GM21390 (cell line): ENCODE measurements around the gene GNAS.
"Not testable (repeated sequence)": the region's sequence is repeated elsewhere in the genome, so short reads cannot be mapped to it uniquely, and the experiment has no call there.

Source experiments
- ATAC-seq: cut with Tn5 transposase; IDR thresholded peaks from one replicate; pipeline ENCODE4 v1.9.1; 2021; ENCODE audit not compliant: unreplicated experiment

GNAS gene

DNA sequence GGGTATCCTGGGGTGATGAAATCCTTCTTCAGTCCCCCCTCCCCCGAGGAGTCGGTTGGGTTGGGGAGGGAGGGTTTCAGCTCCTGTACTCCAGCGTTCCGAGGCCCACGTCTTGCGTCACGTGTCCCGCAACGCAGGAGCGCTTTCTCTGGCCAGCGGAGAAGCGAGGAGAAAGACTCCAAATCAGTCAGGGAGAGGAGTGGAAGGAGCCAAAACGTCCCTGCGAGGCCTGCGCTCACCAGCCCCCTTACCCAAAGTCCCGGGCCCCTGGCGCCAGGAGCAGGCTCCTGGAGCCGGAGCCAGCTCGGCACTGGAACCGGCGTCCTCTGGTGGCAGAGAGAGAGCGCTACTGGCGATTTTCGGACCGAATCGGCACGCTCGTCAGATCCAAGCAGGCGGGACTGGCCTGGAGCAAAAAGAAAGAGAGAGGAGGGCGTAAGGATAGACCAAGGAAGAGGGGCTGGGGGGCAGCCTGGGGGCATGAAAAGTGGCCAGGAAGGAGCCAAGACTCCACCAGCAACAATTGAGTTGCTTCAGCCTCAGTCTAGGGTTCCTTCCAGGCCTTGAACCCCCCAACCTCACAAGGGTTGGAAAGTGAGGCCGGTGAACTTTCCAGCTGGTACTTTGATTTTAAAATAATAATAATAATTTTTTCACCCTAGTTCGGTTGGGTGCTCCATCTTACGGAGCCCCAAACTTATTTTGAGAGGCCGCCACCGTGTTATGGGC lies at the start of gene GNAS:
GNAS (plus strand) TSS at position 174 of the 729 bp plus-strand sequence.
- ATAC-seq: no peak

- ATAC-seq: no peak
Observed at GRCh38 chr20:58803533-58803932, 49.0 kb upstream of the GNAS start.

GRCh38 chr20:58807801-58808200 lies 44.7 kb upstream of the GNAS start:
- no peak for ATAC-seq

GRCh38 chr20:58808271-58809046 lies 44.1 kb upstream of the GNAS start:
- ATAC-seq: no peak

GRCh38 chr20:58810116-58810878 lies 42.2 kb upstream of the GNAS start:
- ATAC-seq: no peak

GRCh38 chr20:58810879-58811250 lies 41.7 kb upstream of the GNAS start:
- ATAC-seq: no peak

- no peak for ATAC-seq
Observed at GRCh38 chr20:58811334-58811733, 41.2 kb upstream of the GNAS start.

DNA sequence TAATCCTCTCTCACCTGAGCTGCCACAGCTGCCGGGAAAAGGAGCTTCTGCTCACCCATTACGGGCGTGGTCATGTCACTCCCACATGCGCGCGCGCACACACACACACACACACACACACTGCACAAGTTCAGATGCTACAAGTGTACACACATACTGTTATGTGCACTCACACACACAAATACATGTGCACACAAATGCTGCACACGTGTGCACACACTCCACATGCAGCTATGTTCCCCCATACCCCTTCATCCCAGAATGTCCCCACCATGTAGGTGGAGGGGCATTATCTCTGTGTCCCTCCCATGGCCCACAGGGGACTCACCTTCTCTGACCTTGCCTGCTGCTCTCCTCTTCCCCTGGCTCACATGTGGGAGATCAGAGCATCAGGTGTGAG lies 39.1 kb upstream of the GNAS start:
- no peak for ATAC-seq

GRCh38 chr20:58815448-58815847 lies 37.1 kb upstream of the GNAS start:
- no peak for ATAC-seq

- ATAC-seq: no peak
Observed at GRCh38 chr20:58816051-58816450, 36.5 kb upstream of the GNAS start.

GRCh38 chr20:58816957-58817651 lies 35.4 kb upstream of the GNAS start:
- no peak for ATAC-seq

DNA sequence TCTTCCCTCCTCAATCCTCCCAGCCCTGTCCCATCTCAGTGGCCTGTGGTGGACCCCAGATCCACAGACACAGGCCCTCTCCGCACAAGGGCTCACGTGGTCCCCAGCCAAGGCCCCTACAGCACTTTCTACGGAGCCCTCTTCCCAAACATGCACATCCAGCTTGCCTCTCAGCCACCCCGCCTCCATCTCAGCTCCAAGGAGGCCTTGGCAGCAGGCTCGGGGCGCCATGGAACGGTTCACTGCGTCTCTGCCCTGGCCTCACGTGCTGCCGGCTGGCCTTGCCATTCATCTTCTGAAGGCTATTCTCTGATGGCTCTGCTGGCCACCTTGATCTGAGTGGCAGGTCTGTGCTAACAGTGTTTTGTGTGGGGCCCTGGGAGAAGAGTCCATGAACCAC lies 34.8 kb upstream of the GNAS start:
- ATAC-seq: no peak

GRCh38 chr20:58818586-58819285 lies 33.8 kb upstream of the GNAS start:
- ATAC-seq: no peak

DNA sequence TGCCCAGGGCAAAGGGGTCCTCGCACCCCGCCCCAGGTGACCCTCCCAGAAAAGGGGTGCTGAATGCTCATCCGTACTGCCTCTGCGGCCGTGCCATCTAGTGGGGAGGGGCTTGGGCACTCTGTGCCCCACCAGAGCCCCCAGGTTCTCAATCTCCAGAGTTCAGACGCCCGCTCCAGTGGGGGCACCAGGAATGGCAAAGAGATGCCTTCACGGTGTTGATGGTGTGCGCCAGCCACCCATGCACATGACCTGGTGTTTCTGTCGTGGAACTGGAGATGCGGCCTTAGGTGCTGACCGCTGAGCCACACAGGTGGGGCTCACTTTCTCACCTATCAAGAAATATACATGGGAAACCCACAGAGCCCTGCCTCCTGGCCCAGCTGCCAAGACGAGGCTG lies 32.6 kb upstream of the GNAS start:
- ATAC-seq: no peak

DNA sequence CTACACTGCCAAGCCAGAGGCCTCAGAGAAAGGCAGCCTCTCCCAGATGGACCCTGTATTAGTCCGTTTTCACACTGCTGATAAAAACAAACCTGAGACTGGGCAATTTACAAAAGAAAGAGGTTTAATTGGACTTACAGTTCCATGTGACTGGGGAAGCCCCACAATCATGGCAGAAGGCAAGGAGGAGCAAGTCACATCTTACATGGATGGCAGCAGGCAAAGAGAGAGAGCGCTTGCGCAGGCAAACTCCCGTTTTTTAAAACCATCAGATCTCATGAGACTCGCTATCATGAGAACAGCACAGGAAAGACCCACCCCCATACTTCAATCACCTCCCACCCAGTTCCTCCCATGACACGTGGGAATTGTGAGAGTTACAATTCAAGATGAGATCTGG lies 32.0 kb upstream of the GNAS start:
- not testable (repeated sequence) for ATAC-seq

- no peak for ATAC-seq
Observed at GRCh38 chr20:58822149-58822548, 30.4 kb upstream of the GNAS start.

GRCh38 chr20:58822748-58823730 lies 29.5 kb upstream of the GNAS start:
- no peak for ATAC-seq

DNA sequence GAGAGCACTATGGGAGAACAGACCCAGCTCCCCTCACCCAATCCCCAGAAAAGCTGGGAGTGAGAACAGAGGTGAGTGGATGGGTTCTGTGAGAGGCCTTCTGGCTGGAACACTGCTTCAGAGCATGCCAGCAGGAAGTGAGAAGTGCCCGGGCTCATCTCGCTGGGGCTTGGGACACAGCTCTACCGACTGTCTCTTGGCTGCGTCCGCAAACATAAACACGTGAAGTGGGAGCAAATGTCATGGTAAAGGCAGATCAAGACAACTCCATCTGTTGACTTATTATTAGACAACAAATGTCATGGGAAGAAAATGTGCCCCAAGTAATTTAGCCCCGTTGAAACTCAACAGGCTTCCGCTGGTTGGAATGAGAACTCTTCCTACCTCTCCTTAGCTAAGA lies 27.7 kb upstream of the GNAS start:
- ATAC-seq: no peak

DNA sequence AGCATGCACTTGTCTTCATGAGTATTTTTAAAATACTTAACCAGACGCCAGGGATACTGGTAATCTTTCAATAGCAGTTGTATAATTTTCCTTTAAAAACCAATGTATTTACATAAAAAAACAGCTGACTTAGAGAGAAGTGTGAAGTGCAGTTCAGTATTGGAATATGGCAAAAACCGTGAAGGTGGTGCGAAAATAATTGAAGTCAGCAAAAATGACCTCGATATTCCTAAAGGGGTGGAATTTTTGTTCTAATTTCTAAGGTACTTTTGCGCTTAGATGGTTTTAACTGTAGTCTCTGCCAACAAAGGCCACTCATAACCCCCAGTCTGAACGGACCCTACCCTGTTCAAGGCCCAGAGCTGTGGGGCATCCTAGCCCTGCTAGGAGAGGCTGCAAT lies 27.1 kb upstream of the GNAS start:
- no peak for ATAC-seq
